Measurements from ENCODE around the gene KRT71.

Gene KRT71

GRCh38 chr12:52537101-52537500 lies 15.8 kb downstream of the KRT71 start:
- DNase-seq: no peak

- no peak for DNase-seq
Measured at GRCh38 chr12:52535574-52535973, 17.4 kb downstream of the KRT71 start.

DNA sequence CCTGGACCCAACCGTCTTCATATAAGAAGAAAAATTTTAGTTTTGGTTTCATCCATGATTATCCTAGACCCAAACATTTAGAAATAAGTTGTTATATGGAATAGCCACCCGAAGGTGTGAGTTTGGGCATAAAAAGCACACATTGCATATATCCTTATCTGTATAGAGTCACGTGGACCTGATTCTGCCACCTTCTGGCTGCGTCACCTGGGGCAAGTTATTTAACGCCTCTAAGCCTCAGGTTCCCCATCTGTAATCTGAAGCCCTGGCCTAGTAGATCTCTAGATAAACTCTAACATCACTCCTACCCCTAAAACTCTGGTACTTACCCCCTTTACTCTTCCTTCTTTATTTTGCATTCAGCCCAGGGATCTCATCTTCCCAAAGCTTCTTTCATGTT lies 18.5 kb downstream of the KRT71 start:
- DNase-seq: no peak

DNA sequence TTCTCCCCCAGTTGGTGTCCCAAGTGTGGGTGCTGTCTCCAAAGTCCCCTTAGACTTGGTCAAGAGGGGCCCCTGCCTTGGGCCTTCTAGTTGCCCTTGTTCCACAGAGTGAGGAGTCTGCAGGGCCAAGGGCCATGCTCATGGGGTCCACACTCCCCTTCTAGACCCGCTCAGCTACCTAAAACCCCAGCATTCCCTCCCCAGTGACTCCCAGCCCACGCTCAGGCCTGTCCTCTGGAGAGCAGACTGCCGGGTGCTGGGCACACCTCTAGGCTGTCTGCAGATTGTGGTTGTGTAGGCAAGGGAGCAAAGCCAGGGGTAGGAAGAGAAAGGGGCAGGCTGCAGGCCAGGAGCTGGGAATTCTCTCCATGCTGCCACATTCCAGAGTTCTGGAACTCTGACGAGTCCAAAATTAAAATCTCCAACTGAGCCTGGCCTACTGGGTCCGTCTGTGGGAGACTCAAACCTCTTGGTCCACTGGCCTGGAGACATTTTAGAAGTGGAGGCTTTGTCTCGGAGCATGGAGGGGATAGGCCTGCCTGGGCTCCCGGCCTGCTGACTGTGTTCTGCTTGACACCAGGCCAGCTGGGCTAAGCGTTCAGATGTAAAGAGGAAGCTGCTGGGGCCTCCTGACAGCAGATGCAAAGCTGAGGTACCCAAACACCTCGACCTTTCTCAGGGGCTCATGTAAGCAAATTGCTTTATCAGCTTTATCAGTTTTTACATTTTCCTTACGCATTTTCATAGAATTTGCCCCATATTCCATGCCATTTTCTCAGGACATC lies 19.1 kb downstream of the KRT71 start:
- no peak for DNase-seq

DNA sequence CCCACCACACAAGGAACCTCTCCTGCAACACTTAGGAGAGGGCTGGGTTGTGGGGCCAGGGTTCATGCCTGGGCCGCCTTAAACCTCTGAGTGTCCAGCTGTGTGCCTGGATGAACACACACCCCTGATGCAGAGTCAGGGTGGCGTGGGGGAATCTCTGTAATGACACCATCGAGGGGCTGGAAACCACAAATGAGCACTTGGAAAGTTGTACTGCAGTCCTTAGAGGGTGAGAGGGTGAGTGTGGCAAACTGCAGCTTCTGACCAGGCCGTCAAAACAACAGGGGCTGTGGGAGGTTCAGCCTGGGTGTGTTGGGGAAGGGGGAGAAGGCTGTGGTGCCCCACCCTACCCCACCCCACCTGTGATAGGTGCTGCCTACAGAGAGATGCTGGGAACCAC lies 20.3 kb downstream of the KRT71 start:
- no peak for DNase-seq

GRCh38 chr12:52531566-52532300 lies 21.2 kb downstream of the KRT71 start:
- DNase-seq: no peak

DNA sequence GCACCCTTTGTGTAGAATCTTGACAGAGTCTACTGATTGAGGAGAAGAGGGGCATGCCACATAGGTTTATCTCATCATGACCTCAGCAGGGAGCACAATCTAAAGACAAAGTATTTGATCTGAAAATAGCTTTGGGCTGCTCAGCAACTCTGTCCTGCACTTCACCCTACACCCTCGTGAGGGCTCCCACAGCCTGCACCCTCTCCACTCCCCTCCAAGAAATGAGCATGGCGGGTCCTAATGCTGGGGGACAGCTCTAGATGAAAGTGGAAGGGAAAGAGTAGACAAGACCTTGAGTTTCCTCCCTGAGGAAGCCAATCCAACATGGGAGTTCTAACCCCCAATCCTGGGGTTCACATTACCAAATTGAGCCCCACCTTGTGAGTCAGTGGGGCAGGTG lies 22.0 kb downstream of the KRT71 start:
- no peak for DNase-seq

DNA sequence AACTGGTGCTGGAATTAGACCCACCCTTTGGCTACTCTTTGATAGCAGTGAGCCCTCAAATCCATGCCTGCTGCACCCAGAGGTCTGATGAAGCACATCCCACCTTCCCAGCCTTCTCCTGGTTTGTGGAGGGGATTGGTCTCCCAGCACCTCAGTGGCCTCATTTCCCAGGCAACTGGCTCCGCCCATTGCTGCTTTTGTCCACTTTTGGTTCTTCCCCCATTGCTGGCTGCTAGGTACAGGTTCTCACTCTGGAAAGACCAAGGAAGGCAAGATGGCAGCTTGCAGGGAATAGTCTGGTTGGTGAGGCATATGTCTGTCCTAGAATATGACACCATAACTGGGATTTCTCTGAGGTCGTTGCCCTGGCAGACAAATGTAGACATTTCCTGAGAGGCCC lies 22.6 kb downstream of the KRT71 start:
- DNase-seq: no peak

DNA sequence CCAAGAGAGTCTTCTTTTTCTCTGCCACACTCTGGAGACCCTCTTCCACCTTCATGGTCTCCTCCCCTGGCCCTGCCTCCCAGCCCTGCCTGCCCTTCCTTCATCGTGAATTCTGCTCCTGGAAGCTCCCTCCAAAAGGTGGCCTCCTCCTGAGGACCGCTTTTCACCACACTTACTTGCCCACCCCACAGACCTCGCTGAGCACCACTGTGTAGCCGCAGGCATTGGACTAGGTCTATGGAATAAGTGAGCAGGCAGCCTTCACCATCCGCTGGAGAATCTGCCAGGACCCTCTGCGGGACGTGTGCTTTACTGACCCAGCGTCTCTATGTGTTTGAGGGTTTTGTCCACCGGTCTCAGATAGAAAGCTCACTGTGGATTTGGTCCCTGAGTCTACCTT lies 23.1 kb downstream of the KRT71 start:
- no peak for DNase-seq

DNA sequence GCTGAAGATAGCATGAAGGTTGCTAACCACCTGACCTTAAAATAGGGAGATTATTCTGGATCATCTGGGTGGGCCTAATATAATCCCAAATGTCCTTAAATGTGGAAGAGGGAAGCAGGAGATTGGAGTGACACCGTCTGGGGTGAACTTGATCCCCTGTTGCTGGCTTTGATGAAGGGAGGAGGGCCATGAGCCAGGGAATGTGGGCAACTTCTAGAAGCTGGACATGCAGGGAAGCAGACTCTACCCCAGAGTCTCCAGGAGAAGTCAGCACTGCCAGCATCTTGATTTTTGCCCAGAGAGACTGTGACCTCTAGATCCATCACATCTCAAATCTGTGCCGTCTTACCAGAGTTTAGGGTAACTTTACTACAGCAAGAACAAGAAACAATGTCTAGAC lies 23.5 kb downstream of the KRT71 start:
- no peak for DNase-seq

- DNase-seq: no peak
Measured at GRCh38 chr12:52528641-52529143, 24.3 kb downstream of the KRT71 start.

DNA sequence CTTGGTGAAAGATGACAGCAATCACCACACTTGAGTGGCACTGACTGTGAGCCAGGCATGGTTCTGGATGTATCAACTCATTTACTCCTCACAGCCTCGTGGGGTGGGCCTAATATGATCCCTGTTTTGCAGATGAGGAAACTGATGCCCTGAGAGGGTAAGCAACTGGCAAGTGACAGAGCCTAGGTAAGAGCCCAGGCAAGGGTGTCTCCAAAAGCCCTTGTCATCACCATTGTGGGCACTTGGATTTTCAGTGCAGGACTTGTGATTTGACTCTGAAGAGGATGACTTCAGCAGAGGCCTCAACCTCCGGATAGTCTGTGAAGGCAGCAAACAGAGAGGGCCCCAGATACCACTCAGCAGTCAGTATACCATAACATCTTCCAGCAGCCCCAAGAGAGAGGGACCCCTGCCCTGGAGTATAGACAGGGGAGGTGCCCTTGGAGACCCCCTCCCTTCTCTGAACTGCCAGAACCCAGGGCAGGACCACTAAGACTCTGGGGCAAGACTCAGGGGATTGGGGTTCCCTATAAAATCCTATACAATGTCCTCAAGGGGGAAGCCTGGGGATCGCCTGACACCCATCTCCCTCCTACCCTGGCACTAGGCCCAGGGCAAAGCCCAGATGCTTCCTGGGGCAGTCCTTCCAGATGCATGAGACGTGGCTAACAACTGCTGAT lies 25.7 kb downstream of the KRT71 start:
- no peak for DNase-seq

GRCh38 chr12:52526511-52526951 lies 26.4 kb downstream of the KRT71 start:
- no peak for DNase-seq

DNA sequence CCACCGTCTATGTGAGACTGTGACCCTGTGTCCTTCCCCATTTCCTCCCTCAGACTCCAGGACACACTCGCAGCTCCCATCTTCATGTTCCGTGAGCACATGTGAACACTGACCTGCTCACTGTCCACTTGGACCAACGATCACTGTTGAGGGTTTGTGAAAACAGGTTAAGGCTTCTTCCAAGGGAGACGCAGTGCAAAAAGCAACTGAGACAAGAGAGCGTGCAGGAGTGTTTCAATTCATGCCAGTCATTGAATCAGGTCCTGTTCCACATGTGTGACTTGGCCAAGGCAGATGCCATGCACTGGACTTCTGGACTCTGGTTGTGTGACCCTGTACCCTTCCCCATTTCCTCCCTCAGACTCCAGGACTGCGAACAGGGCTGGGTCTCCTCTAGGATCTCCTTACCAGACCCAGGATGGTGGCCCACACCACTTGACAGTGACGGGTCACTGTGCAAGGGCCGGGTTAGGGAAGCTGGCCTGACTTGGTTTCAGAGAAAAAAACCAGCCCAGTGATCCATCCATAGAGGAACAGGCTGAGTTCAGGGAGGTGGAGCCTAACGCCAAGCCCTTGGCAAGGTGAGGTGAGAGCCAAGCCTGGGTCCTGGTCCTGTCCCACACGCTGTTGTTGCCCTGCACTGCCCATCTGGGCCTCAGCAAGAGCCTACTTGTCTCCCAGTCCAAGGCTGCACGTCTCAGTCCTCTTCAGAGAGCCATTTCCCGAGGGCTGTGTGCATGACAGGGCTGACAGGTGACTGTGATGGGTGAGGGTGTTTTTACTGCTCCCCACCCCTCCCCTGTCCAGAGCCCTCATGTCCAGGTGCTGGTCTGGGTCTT lies 27.1 kb downstream of the KRT71 start:
- no peak for DNase-seq

DNA sequence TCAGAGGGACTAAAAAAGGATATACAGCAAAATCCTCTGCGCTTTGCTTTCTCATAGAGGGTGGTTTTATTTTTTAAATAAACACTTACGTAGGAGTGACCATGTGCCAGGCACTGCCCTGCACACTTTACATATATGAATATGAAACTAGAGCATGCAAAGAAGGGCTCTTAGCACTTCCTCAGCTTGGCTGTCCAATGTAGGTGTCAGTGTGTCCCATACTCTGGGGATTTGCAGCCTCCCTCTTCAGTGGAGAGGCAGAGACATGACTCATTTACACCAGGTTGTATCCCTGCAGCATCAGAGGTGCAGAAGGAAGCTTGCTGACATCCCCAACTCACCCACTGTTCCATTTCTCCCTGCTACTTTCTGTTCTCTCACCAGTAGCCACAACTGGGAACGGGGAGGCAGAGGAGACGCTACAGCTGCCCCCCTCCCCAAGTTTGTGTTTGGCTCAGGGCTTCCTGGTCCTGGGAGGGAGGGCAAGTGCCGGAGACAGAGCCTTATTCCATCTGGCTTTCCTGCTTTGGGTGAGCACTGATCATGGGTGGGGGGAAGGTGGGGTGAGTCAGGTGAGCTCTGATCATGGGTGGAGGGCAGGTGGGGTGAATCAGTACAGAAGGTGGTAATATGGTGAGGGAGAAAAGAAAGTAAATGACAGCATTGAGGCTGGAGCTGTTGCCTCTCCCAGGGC lies 27.9 kb downstream of the KRT71 start:
- no peak for DNase-seq

GRCh38 chr12:52524241-52524897 lies 28.6 kb downstream of the KRT71 start:
- DNase-seq: no peak

GRCh38 chr12:52523824-52524223 lies 29.1 kb downstream of the KRT71 start:
- no peak for DNase-seq

DNA sequence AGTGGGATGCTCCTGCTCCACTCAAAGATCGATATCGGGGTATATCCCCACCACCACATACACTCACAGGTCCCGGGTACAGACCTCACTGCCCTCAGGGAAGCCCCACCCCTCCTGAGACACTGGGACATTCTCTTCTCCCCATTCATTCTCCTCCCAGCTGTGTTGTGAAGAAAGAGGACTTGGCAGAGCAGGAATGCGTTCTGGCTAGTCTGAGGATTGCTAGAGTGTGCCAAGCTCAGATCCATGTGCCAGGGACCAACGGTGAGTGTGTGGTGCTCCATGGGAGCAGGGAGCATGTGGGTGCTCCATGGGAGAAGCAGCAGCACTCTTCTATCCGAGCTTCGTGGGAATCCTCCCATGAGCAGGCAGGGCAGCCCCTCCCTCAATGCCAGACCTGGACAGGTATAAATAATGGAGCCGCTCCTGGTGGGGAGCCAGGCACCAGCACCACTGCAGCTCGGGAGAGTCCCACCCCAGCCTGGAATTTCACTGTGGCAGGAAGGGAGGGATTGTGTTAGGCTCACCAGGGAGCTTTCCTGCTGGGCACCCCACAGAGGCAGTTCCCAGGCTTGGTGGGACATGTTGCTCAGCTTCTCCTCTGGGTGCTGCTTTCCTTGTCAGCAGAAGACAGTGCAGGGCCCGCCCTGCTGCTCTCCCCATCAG lies 30.5 kb downstream of the KRT71 start:
- DNase-seq: no peak

GRCh38 chr12:52521568-52522266 lies 31.2 kb downstream of the KRT71 start:
- DNase-seq: no peak

- DNase-seq: no peak
Measured at GRCh38 chr12:52521175-52521567, 31.8 kb downstream of the KRT71 start.
